H1 (cell line): Measurements from ENCODE around the gene TMEM121B. TPM values are rescaled to one million over a fixed set of nuclear protein-coding genes. Genes with fewer than 3 reads are reported as not detected.

Experiments used
- CTCF ChIA-PET: fragments of 300-600 bp; sonication (Branson Sonifier 250); formaldehyde crosslinking; loops from one replicate; lab custom pipeline; 2021; ENCODE audit not compliant: partially characterized antibody; lab: Charles Lee
- POLR2A ChIA-PET: fragments of 300-600 bp; sonication (Branson Sonifier 250); formaldehyde crosslinking; loops from one replicate; lab custom pipeline; 2021; ENCODE audit warnings: inconsistent platforms; ENCODE audit not compliant: partially characterized antibody; lab: Charles Lee
- DNase-seq, 2 experiments: peaks; one replicate each; pipeline versions ENCODE4 v3.0.0 to v3.0.0-alpha.2; 2010 to 2022; ENCODE audit warnings: low spot score in 2 of 2, low read depth in 1 of 2, mixed read lengths in 1 of 2
- FAIRE-seq: peaks from 2 replicates; lab custom pipeline; 2011; peaks lifted over from hg19 to GRCh38; lab: Jason Lieb, UNC
- H2AFZ ChIP-seq: 2 replicates; pipeline ENCODE4 v1.8.1; 2012; ENCODE audit warnings: low read length, inconsistent platforms
- H2AK5ac ChIP-seq: 2 replicates; pipeline ENCODE4 v1.6.1; 2013; ENCODE audit warnings: low read depth, low read length
- H2BK120ac ChIP-seq: replicated peaks from 2 replicates; pipeline ENCODE3; 2013; ENCODE audit warnings: low read depth, low read length, inconsistent platforms
- H2BK12ac ChIP-seq: 2 replicates; pipeline ENCODE4 v1.6.1; 2013; ENCODE audit warnings: low read depth, low read length
- H2BK15ac ChIP-seq: 2 replicates; pipeline ENCODE4 v1.6.1; 2013; ENCODE audit warnings: low read length
- H2BK20ac ChIP-seq: 2 replicates; pipeline ENCODE4 v1.6.1; 2013; ENCODE audit warnings: low read length
- H2BK5ac ChIP-seq: 2 replicates; pipeline ENCODE4 v1.6.1; 2013; ENCODE audit warnings: low read depth, low read length
- H3K14ac ChIP-seq: 2 replicates; pipeline ENCODE4 v1.6.1; 2013; ENCODE audit warnings: inconsistent platforms; ENCODE audit not compliant: insufficient read length
- H3K18ac ChIP-seq: 2 replicates; pipeline ENCODE4 v1.6.1; 2013; ENCODE audit warnings: low read length; ENCODE audit errors: extremely low read depth
- H3K23ac ChIP-seq: 2 replicates; pipeline ENCODE4 v1.6.1; 2013; ENCODE audit warnings: inconsistent platforms; ENCODE audit not compliant: insufficient read length
- H3K23me2 ChIP-seq: 2 replicates; pipeline ENCODE4 v1.6.1; 2013; ENCODE audit warnings: low read depth, low read length
- H3K27ac ChIP-seq: 2 replicates; pipeline ENCODE4 v1.6.1; 2011; ENCODE audit warnings: low read depth, low read length, inconsistent platforms
- H3K27me3 ChIP-seq, 4 experiments: replicated peaks in 1 of 4; 1 replicate in 1 of 4; 2 replicates in 3 of 4; pipeline versions ENCODE4 v1.6.1 to v1.8.1; 2011 to 2013; ENCODE audit warnings: low read length in 3 of 4, mild to moderate bottlenecking in 3 of 4, inconsistent platforms in 2 of 4, mixed read lengths in 2 of 4, moderate library complexity in 1 of 4; ENCODE audit not compliant: control insufficient read depth in 3 of 4, insufficient read depth in 3 of 4; ENCODE audit errors: extremely low read depth in 1 of 4
- H3K36me3 ChIP-seq, 4 experiments: 2 replicates each; pipeline versions ENCODE4 v1.6.1 to v1.8.1; 2011 to 2013; ENCODE audit warnings: mild to moderate bottlenecking in 4 of 4, low read length in 3 of 4, moderate library complexity in 2 of 4, control low read depth in 1 of 4, inconsistent platforms in 1 of 4; ENCODE audit not compliant: insufficient read depth in 4 of 4, control insufficient read depth in 2 of 4
- H3K4ac ChIP-seq: replicated peaks from 2 replicates; pipeline ENCODE3; 2013; ENCODE audit warnings: low read length, low read depth, mixed read lengths, inconsistent platforms; ENCODE audit not compliant: insufficient read length
- H3K4me1 ChIP-seq, 4 experiments: replicated peaks in 1 of 4; 1 replicate in 1 of 4; 2 replicates in 3 of 4; pipeline versions ENCODE4 v1.6.1 to v1.8.1; 2011 to 2013; ENCODE audit warnings: low read length in 3 of 4, inconsistent platforms in 2 of 4, mixed read lengths in 1 of 4; ENCODE audit not compliant: insufficient read depth in 4 of 4, control insufficient read depth in 3 of 4
- H3K4me2 ChIP-seq, 2 experiments: 2 replicates each; pipeline versions ENCODE4 v1.6.1 to v1.8.1; 2011 to 2013; ENCODE audit warnings: low read depth in 2 of 2, low read length in 2 of 2, control low read depth in 1 of 2, inconsistent platforms in 1 of 2, mild to moderate bottlenecking in 1 of 2; ENCODE audit not compliant: insufficient read depth in 1 of 2
- H3K4me3 ChIP-seq, 4 experiments: fragments of 200-600, 300-600 bp in 1 of 4; sonication (generic), shearing (Covaris generic), sonication (Bioruptor Twin) in 1 of 4; 2 replicates each; pipeline versions ENCODE4 v1.5.1 to v1.8.1; 2011 to 2016; ENCODE audit warnings: low read length in 4 of 4, low read depth in 3 of 4, control low read depth in 2 of 4, inconsistent platforms in 2 of 4, mild to moderate bottlenecking in 2 of 4, mixed read lengths in 1 of 4, moderate library complexity in 1 of 4; ENCODE audit not compliant: insufficient read depth in 2 of 4; ENCODE audit errors: extremely low read depth in 1 of 4
- H3K56ac ChIP-seq: replicated peaks from 2 replicates; pipeline ENCODE3; 2013; ENCODE audit warnings: low read depth, mild to moderate bottlenecking, mixed read lengths, low read length, inconsistent platforms; ENCODE audit not compliant: insufficient read length
- H3K79me1 ChIP-seq: 2 replicates; pipeline ENCODE4 v1.6.1; 2013; ENCODE audit warnings: low read depth, low read length, control low read depth
- H3K79me2 ChIP-seq, 2 experiments: 2 replicates each; pipeline versions ENCODE4 v1.6.1 to v1.8.1; 2012 to 2013; ENCODE audit warnings: low read length in 2 of 2, mild to moderate bottlenecking in 2 of 2, inconsistent platforms in 1 of 2; ENCODE audit not compliant: insufficient read depth in 2 of 2, control insufficient read depth in 1 of 2
- H3K9ac ChIP-seq, 4 experiments: replicated peaks in 1 of 4; 1 replicate in 1 of 4; 2 replicates in 3 of 4; pipeline versions ENCODE4 v1.6.1 to v1.8.1; 2011 to 2013; ENCODE audit warnings: low read depth in 3 of 4, low read length in 3 of 4, control low read depth in 2 of 4, mild to moderate bottlenecking in 2 of 4, moderate library complexity in 2 of 4, inconsistent platforms in 1 of 4; ENCODE audit errors: extremely low read depth in 1 of 4
- H3K9me3 ChIP-seq, 2 experiments: 2 replicates each; pipeline versions ENCODE4 v1.6.1 to v1.8.1; 2012 to 2013; ENCODE audit warnings: mild to moderate bottlenecking in 2 of 2, moderate library complexity in 2 of 2, control low read depth in 1 of 2, inconsistent platforms in 1 of 2, low read depth in 1 of 2, low read length in 1 of 2, mixed read lengths in 1 of 2; ENCODE audit not compliant: insufficient read depth in 2 of 2
- H4K20me1 ChIP-seq, 2 experiments: replicated peaks in 1 of 2; 2 replicates each; pipeline versions ENCODE3 to v1.8.1; 2011 to 2013; ENCODE audit warnings: inconsistent platforms in 2 of 2, low read length in 2 of 2, mild to moderate bottlenecking in 1 of 2; ENCODE audit not compliant: insufficient read depth in 2 of 2, control insufficient read depth in 1 of 2
- H4K5ac ChIP-seq: 2 replicates; pipeline ENCODE4 v1.6.1; 2013; ENCODE audit warnings: low read length, low read depth, mixed read lengths, inconsistent platforms; ENCODE audit not compliant: insufficient read length
- H4K8ac ChIP-seq: 2 replicates; pipeline ENCODE4 v1.8.0; 2013; ENCODE audit warnings: mild to moderate bottlenecking, moderate library complexity, low read length, inconsistent platforms; ENCODE audit not compliant: insufficient read depth; ENCODE audit errors: extremely low read depth
- H4K91ac ChIP-seq: replicated peaks from 2 replicates; pipeline ENCODE3; 2013; ENCODE audit warnings: low read length, mixed read lengths, inconsistent platforms; ENCODE audit not compliant: insufficient read length
- ATF3 ChIP-seq: IDR thresholded peaks from 2 replicates; pipeline ENCODE4 v1.6.1; 2011; ENCODE audit warnings: low read depth, mild to moderate bottlenecking, low read length; ENCODE audit not compliant: insufficient read depth
- BACH1 ChIP-seq: IDR thresholded peaks from 2 replicates; pipeline ENCODE4 v1.6.1; 2012; ENCODE audit warnings: low read length, improper control_type of control experiment
- CEBPB ChIP-seq: IDR thresholded peaks from 2 replicates; pipeline ENCODE4 v1.6.1; 2012; ENCODE audit warnings: low read depth, low read length
- KDM5A ChIP-seq: fragments of 200-600 bp; IDR thresholded peaks from 2 replicates; pipeline ENCODE4 v1.7.1; 2012; ENCODE audit warnings: mild to moderate bottlenecking, low read length, inconsistent platforms, mixed read lengths
- MAFK ChIP-seq: IDR thresholded peaks from 2 replicates; pipeline ENCODE4 v1.6.1; 2012; ENCODE audit warnings: low read depth, mild to moderate bottlenecking, improper control_type of control experiment, low read length
- PHF8 ChIP-seq: fragments of 200-600 bp; sonication (generic); conservative IDR thresholded peaks from 2 replicates; pipeline ENCODE4 v1.7.1; 2012; ENCODE audit warnings: low read depth, mild to moderate bottlenecking, inconsistent platforms, low read length, moderate library complexity
- POU5F1 ChIP-seq: IDR thresholded peaks from 2 replicates; pipeline ENCODE4 v1.6.1; 2011; ENCODE audit warnings: low read depth, mild to moderate bottlenecking, low read length, moderate library complexity
- RNF2 ChIP-seq: fragments of 200-900, 300-1000 bp; sonication (generic); IDR thresholded peaks from 2 replicates; pipeline ENCODE4 v1.7.1; 2016; ENCODE audit warnings: borderline replicate concordance, low read depth, mild to moderate bottlenecking, antibody characterized with exemption, low read length; ENCODE audit not compliant: poor library complexity, severe bottlenecking; ENCODE audit errors: missing control alignments
- RXRA ChIP-seq: IDR thresholded peaks from 2 replicates; pipeline ENCODE4 v1.6.1; 2011; ENCODE audit warnings: low read depth, mild to moderate bottlenecking, low read length, moderate library complexity; ENCODE audit not compliant: insufficient read depth
- SIRT6 ChIP-seq: IDR thresholded peaks from one replicate; pipeline ENCODE4 v1.7.1; 2012; ENCODE audit warnings: low read length, inconsistent platforms
- TCF12 ChIP-seq: IDR thresholded peaks from 2 replicates; pipeline ENCODE4 v1.6.1; 2011; ENCODE audit warnings: low read depth, mild to moderate bottlenecking, low read length
- WGBS, 2 experiments: shearing (Covaris generic) in 1 of 2; methylation state at CpG; one replicate each; pipeline versions ENCODE4 v1.1.6 to v1.1.7; 2013 to 2015; ENCODE audit warnings: low lambda C conversion rate in 2 of 2, mixed read lengths in 2 of 2, inconsistent platforms in 1 of 2, low coverage in 1 of 2, missing lambda C conversion rate in 1 of 2; ENCODE audit not compliant: insufficient replicate concordance in 2 of 2, insufficient coverage in 1 of 2, insufficient read length in 1 of 2; ENCODE audit errors: extremely low coverage in 1 of 2, missing lambda C conversion rate in 1 of 2; 5-methylcytosine and 5-hydroxymethylcytosine counted together
- polyA plus RNA-seq, 7 experiments: library from polyadenylated mRNA; depleted of rRNA in 3 of 7; stranded (reverse) in 5 of 7; unstranded in 2 of 7; fragments of >200 nt in 5 of 7; fragments of 200-250 nt in 2 of 7; gene quantifications; 1 replicate in 5 of 7; 2 replicates in 1 of 7; 4 replicates in 1 of 7; pipeline versions ENCODE4 v1.2.1 to v1.2.3, GENCODE V29; 2011 to 2013; ENCODE audit warnings: missing spikeins in 2 of 7, mixed read lengths in 2 of 7
- total RNA-seq: library from RNA; stranded (reverse); fragmentation: NEBNext Ultra II Directional; extraction: Animal tissue kit (Norgen Biotek cat#: 25700); gene quantifications from 2 replicates; pipeline ENCODE4 v1.2.1, GENCODE V29; 2021

Gene TMEM121B
- total and polyA plus RNA-seq, 2 of the 8 experiments (the other 6 are each of a cell fraction or from before 2014, with no cell fraction given) = 4.3 to 6.9 TPM

GRCh38 chr22:17109113-17109865, 11.9 kb downstream of the TMEM121B start:
- no peak overlapping the region for H4K5ac ChIP-seq
- H4K8ac ChIP-seq = peak overlapping the region; percentile 64; the same call in 1 of the 2 replicates
- no peaks in the 10 kb centered on the region for H3K79me1 ChIP-seq
- no peaks in the 10 kb centered on the region for H3K79me2 ChIP-seq
- peaks cover 0 to 2% of the 10 kb centered on the region in 2 experiments for H4K20me1 ChIP-seq
- 94% methylated on average over 40 of the region's 42 CpGs; no CpG with 5 or more reads in 1 of the 2 experiments for WGBS, 2 experiments
- H3K56ac ChIP-seq = no peak overlapping the region
- H2AK5ac ChIP-seq = no peak overlapping the region
- FAIRE-seq = no peak
- no peak overlapping the region for H2BK15ac ChIP-seq
- H3K27ac ChIP-seq = no peak overlapping the region
- POLR2A ChIA-PET = interaction anchor here (0.6 to 1.0 kb wide), 2 partner anchors 10 to 136 kb away, joined by 3 to 5 read pairs; no protein-coding TSS in a partner anchor
- H3K23ac ChIP-seq = no peak overlapping the region
- H2BK20ac ChIP-seq = no peak overlapping the region
- no peak overlapping the region for H3K4me3 ChIP-seq
- no peaks in the 10 kb centered on the region for H3K9me3 ChIP-seq
- no peak overlapping the region for H3K4me2 ChIP-seq
- H2BK120ac ChIP-seq = no peak overlapping the region
- H2BK5ac ChIP-seq = no peak overlapping the region
- H3K14ac ChIP-seq = no peak overlapping the region
- H3K23me2 ChIP-seq = no peaks in the 10 kb centered on the region
- peaks cover 0 to 11% (median 2%) of the 10 kb centered on the region in 4 experiments; a peak in 1 of 8 replicates for H3K36me3 ChIP-seq
- DNase-seq = no peak
- CTCF ChIA-PET = interaction anchor here (3.0 to 3.5 kb wide), 2 partner anchors 10 to 14 kb away, joined by 16 to 17 read pairs; no protein-coding TSS in a partner anchor
- no peak overlapping the region for H2BK12ac ChIP-seq
- H3K18ac ChIP-seq = no peak overlapping the region
- H2AFZ ChIP-seq = no peak overlapping the region
- H3K9ac ChIP-seq = no peak overlapping the region
- no peaks in the 10 kb centered on the region for H3K4me1 ChIP-seq
- H3K27me3 ChIP-seq = no peaks in the 10 kb centered on the region
- no peak overlapping the region for H3K4ac ChIP-seq
- no peak overlapping the region for H4K91ac ChIP-seq
- no peak for TF ChIP-seq KDM5A
- no peak for TF ChIP-seq CEBPB
- TF ChIP-seq POU5F1 = no peak
- TF ChIP-seq SIRT6 = no peak
- no peak for TF ChIP-seq ATF3
- no peak for TF ChIP-seq RXRA
- no peak for TF ChIP-seq TCF12
- TF ChIP-seq BACH1 = no peak
- TF ChIP-seq MAFK = no peak
- no peak for TF ChIP-seq PHF8
- no peak for TF ChIP-seq RNF2
